Activated CD8-positive, alpha-beta memory T cell treated with anti-CD3 and anti-CD28 coated beads, Interleukin-2, amount 50 U/mL, for 48 hours (primary cell): ENCODE results near the gene RABEP1.
A peak's percentile ranks its signal among the peaks of the same experiment; 100 is the strongest.

Source experiments
- DNase-seq: peaks from one replicate; pipeline ENCODE4 v3.0.0-alpha.2; 2020

Gene RABEP1

GRCh38 chr17:5365831-5366230 lies 83.7 kb downstream of the RABEP1 start:
- DNase-seq, result no peak

GRCh38 chr17:5370411-5370810 lies 88.3 kb downstream of the RABEP1 start:
- no peak for DNase-seq

GRCh38 chr17:5373112-5373511 lies 91.0 kb downstream of the RABEP1 start:
- DNase-seq, result no peak

- DNase-seq, result no peak
These were observed 96.6 kb downstream of the RABEP1 start for GRCh38 chr17:5378566-5379207.

DNA sequence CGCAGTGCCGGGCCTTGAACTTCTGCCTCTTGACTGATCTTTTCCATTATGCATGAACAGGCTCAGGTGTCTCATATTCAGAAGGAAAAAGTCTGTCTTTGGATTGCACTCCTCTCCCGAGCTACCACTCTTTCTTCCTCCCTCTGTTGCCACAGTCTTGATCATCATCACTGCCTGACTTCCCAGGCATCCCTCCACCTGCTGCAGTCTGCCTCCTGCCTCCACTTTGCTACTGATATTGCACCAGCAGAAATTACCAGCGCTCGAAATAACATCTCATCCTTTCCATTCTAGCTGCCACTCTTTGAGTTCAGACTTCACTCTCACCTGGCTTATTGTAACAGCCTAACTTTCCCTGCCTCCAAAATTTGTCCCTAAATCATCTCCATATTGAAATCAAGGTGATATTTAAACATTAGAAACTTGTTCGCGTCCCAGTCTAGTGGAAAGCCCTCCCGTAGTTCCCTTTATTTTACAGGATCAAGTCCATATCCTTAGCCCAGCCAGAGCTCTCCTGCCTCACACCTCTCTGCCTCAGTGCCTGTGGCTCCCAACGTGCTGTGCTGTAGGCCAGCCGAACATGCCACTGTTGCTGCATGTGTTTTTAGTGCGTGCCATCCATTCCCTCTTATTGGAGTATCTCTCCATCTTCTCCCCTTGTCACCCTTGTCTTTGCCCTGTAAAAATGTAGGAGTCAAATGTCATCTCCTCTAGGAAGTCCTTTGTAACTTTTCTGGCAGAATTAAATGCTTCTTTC lies 97.4 kb downstream of the RABEP1 start:
- no peak for DNase-seq

DNA sequence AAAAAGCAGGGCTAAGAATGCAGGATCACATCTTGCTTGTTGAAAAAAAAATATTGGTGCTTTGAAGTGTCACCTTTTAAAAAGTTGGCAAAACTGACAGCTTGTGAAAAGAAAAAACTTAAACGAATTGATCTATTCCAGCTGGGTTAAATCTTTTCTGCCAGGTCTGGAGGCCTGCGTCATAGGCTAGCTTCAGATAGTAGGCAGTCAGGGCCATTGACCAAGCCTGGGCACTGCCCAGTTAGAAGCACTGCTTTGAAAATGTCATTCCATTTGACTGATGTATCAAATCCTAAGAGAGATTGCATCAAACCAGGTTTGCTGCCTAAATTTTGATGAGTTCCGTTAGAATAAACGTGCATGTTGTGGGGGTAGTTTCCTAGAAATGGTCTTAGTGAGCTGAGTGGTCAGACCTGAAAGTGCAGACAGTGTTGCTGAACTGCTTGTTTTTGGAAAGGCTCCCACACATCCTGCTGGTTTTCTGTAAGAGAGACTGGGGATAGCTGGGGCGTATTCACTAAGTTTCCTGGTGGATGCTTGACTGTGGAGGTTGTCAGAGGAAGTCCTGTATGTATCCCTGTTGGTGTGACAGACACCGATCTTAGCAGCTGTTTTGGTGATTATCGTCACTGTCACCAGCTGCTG lies 98.5 kb downstream of the RABEP1 start:
- DNase-seq, result no peak

DNA sequence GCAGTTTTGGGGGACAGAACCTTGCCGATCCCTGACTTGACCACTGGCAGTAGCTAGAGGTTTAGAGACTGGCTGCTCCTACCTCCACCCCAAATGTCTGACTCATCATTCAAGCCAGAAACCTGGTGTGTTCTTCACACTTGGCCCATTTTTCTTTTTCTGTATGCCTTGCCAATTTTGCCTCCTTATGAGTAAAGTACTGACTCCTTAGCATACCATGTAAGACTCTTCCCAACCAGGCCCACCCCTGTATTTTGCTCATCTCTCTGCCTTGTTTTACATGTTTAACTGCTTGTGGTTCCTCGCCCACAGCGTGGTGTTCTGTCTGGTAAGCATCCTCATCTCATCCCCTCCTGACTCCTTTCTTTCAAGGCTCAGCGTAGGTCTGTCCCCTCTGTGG lies 99.5 kb downstream of the RABEP1 start:
- DNase-seq, result no peak

DNA sequence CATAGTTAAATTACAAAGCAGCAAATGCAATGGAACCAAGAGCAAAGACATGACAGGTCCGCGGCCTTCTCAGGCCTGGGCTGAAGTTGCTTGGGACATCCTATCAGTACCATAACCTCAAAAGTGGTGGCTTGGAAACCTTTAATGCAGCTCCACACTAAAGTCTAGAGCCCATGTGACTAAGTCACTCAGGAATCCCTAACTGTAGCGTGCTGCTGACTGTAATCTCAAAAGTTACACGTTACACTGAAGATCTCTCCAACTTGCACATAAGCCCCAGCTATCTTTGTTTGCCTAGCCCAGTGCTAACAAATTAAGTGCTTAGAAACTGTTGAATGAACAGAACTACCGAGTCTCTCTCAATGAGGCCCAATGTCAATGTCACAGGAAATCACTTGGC lies 109.6 kb downstream of the RABEP1 start:
- DNase-seq, result no peak

GRCh38 chr17:5396612-5397011 lies 114.5 kb downstream of the RABEP1 start:
- no peak for DNase-seq

DNA sequence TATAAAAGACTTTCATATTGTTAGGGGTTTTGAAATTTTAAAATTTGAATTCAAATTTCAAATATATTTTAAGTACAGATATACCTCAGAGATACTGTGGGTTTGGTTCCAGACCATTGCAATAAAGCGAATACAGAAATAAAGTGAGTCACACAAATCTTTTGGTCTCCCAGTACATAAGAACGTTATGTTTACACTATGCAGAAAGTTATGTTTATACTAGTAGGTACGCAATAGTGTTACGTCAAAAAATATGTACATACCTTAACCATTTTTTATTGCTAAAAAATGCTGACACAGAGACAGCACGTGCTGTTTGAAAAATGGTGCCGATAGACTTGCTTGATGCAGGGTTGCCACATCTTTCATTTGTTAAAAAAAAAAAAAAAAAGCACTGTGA lies 117.7 kb downstream of the RABEP1 start:
- DNase-seq, result no peak

GRCh38 chr17:5405400-5405799 lies 123.3 kb downstream of the RABEP1 start:
- no peak for DNase-seq

DNA sequence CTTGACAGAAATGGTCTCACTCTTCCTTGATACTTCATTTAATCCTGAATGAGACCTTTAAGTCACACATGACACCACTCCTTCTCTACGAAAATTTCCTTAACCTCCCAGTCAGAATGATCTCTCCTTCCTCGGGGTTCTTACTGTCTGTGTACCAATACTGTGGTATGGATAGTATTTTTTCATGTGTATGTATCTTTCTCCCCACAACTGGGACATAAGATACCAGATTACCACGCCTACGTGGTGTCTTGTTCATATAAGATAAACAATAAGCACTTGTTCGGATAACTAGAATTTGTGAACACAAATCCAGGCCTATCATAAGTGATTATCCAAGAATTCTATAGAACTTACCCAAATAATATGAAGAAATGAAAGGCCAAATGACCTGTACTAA lies 126.1 kb downstream of the RABEP1 start:
- no peak for DNase-seq

GRCh38 chr17:5410594-5411272 lies 128.6 kb downstream of the RABEP1 start:
- no peak for DNase-seq

GRCh38 chr17:5413682-5414081 lies 131.6 kb downstream of the RABEP1 start:
- DNase-seq, result no peak

DNA sequence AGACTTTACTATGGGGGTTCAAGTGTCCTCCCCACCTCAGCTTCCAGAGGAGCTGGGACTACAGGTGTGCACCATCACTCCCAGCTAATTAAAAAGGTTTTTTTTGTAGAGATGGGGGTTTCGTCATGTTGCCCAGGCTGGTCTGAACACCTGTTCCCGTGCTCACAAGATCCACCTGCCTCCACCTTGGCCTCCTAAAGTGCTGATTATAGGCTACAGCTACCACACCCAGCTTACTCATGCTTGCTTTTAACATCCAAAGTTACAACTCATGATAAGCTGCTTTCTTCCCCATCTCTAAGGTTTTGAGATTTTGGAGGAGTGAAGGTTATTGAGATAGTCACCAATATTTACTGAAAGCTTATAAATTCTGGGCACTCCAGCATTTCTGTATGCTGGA lies 134.8 kb downstream of the RABEP1 start:
- DNase-seq, result no peak

GRCh38 chr17:5418858-5419355 lies 136.8 kb downstream of the RABEP1 start:
- DNase-seq, result peak; percentile 62

DNA sequence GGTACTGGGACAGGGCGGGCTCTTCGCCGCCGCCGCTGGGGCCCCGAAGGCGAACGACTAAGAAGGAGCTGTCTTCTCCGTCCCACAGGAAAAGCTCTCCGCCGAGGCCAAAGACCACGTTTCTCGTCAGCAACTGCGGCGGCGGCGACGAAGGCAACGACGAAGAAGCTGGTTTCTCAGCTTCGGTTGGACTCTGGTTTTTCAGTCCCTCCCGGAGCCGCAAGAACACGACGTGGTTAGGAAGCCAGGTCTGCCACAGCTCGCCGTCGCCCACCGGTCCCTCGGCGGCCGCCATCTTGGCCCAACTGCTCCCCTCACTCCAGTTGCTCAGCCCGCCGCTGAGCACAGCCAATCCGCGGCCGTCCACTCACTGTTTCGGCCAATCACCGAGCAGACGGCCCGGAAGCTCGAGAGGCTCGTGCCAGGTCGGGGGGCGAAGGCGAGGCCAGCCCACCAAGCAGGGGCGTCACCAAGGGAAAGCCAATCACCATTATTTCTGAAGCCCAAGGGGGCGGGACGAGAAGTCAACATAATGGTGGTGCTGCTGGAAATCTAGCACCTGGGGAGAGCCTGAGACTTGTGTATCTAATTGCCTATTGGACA lies 137.4 kb downstream of the RABEP1 start, which contains the start of gene NUP88:
TSS of gene NUP88 (minus strand) at position 307 of the 603 bp plus-strand sequence. CDS start at position 295, 12 bp downstream.
- peak; percentile 96 for DNase-seq

- DNase-seq, result peak; percentile 90
These were observed 138.0 kb downstream of the RABEP1 start, which contains the start of gene RPAIN for GRCh38 chr17:5419959-5420653. RPAIN (plus strand) TSS chr17:5420182; CDS start chr17:5420211, 29 bp downstream.

GRCh38 chr17:5422505-5422904 lies 140.4 kb downstream of the RABEP1 start:
- no peak for DNase-seq

GRCh38 chr17:5424909-5425308 lies 142.8 kb downstream of the RABEP1 start:
- no peak for DNase-seq

DNA sequence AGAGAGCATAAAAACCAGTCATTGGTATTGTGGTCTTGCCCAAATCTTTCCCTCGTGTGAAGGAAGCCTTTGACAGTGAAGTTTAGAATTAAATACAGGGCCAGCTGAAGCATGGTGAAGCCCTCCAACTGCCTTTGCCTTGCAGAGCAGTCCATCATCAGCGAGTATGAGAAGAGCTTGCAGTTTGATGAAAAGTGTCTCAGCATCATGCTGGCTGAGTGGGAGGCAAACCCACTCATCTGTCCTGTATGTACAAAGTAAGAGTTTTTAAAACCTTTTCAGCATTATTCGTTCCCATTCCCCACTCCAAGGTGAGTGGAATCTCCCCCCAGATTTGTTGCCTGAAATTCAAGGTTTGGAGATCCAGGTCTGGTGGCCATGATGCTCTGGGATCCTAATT lies 143.7 kb downstream of the RABEP1 start:
- no peak for DNase-seq
